GM10847 (cell line): ENCODE data around the gene KRTAP10-10.
"Not testable (repeated sequence)": the region's sequence is repeated elsewhere in the genome, so short reads cannot be mapped to it uniquely, and the experiment has no call there.

ENCODE experiments used
- POLR2A ChIP-seq: IDR thresholded peaks from 2 replicates; pipeline ENCODE4 v1.6.1; 2011; ENCODE audit not compliant: insufficient read length; ENCODE audit errors: extremely low read depth

Gene KRTAP10-10

GRCh38 chr21:44637018-44637850, at the start of gene KRTAP10-10:
Gene KRTAP10-10, plus strand, starts transcription at chr21:44637356. Its CDS starts 62 bp downstream, at chr21:44637418.
- TF ChIP-seq POLR2A: no peak

- TF ChIP-seq POLR2A: no peak
Observed at GRCh38 chr21:44589094-44589493, 48.1 kb upstream of the KRTAP10-10 start.

GRCh38 chr21:44589586-44590305, 47.4 kb upstream of the KRTAP10-10 start:
- TF ChIP-seq POLR2A: no peak

- TF ChIP-seq POLR2A: no peak
Observed at GRCh38 chr21:44590311-44590721, 46.8 kb upstream of the KRTAP10-10 start.

- TF ChIP-seq POLR2A: no peak
Observed at GRCh38 chr21:44592446-44593311, 44.5 kb upstream of the KRTAP10-10 start, which contains the start of gene KRTAP10-6. Gene KRTAP10-6, minus strand, starts transcription at chr21:44592505. Its CDS starts 21 bp downstream, at chr21:44592484.

GRCh38 chr21:44593598-44594405, 43.4 kb upstream of the KRTAP10-10 start:
- no peak for TF ChIP-seq POLR2A

GRCh38 chr21:44594406-44594916, 42.7 kb upstream of the KRTAP10-10 start:
- TF ChIP-seq POLR2A: no peak

GRCh38 chr21:44595524-44595923, 41.6 kb upstream of the KRTAP10-10 start:
- no peak for TF ChIP-seq POLR2A

- no peak for TF ChIP-seq POLR2A
Observed at GRCh38 chr21:44596068-44596725, 41.0 kb upstream of the KRTAP10-10 start.

- no peak for TF ChIP-seq POLR2A
Observed at GRCh38 chr21:44598061-44598460, 39.1 kb upstream of the KRTAP10-10 start.

GRCh38 chr21:44599264-44600029, 37.7 kb upstream of the KRTAP10-10 start:
- no peak for TF ChIP-seq POLR2A

- not testable (repeated sequence) for TF ChIP-seq POLR2A
Observed at GRCh38 chr21:44600118-44600978, 36.8 kb upstream of the KRTAP10-10 start, which contains the start of gene KRTAP10-7. Gene KRTAP10-7, plus strand, starts transcription at chr21:44600597. Its CDS starts 25 bp downstream, at chr21:44600622.
